HuH-7 (cell line): Measurements from ENCODE around the gene AP2B1.

Source experiments
- DNase-seq: peaks from one replicate; pipeline ENCODE4 v3.0.0; 2011; ENCODE audit warnings: low spot score

AP2B1 gene

GRCh38 chr17:35773679-35774425 lies 186.7 kb downstream of the AP2B1 start:
- no peak for DNase-seq

- DNase-seq, result no peak
Observed at GRCh38 chr17:35774499-35774898, 187.4 kb downstream of the AP2B1 start.

GRCh38 chr17:35775039-35775438 lies 187.9 kb downstream of the AP2B1 start:
- DNase-seq, result no peak

GRCh38 chr17:35775583-35775982 lies 188.5 kb downstream of the AP2B1 start:
- no peak for DNase-seq
